HUES6 (cell line): ENCODE measurements around the gene DMD.
A peak's percentile ranks its signal among the peaks of the same experiment; 100 is the strongest.

Experiments used
- H3K27ac ChIP-seq: 2 replicates; pipeline ENCODE4 v1.7.0; 2013; ENCODE audit warnings: low read depth, mild to moderate bottlenecking, low read length, inconsistent platforms
- H3K27me3 ChIP-seq: 2 replicates; pipeline ENCODE4 v1.6.1; 2013; ENCODE audit warnings: low read length; ENCODE audit not compliant: control insufficient read depth, insufficient read depth
- H3K36me3 ChIP-seq: 2 replicates; pipeline ENCODE4 v1.6.1; 2013; ENCODE audit warnings: low read length; ENCODE audit not compliant: control insufficient read depth, insufficient read depth
- H3K4me1 ChIP-seq: 2 replicates; pipeline ENCODE4 v1.6.1; 2013; ENCODE audit warnings: low read length; ENCODE audit not compliant: control insufficient read depth, insufficient read depth
- H3K4me3 ChIP-seq: 2 replicates; pipeline ENCODE4 v1.5.1; 2013; ENCODE audit warnings: low read depth, low read length
- H3K9ac ChIP-seq: one replicate; pipeline ENCODE4 v1.6.1; 2013; ENCODE audit warnings: mild to moderate bottlenecking, low read length
- H3K9me3 ChIP-seq: 2 replicates; pipeline ENCODE4 v1.6.1; 2013; ENCODE audit warnings: low read depth, low read length; ENCODE audit not compliant: control insufficient read depth, insufficient read depth

Gene DMD

DNA sequence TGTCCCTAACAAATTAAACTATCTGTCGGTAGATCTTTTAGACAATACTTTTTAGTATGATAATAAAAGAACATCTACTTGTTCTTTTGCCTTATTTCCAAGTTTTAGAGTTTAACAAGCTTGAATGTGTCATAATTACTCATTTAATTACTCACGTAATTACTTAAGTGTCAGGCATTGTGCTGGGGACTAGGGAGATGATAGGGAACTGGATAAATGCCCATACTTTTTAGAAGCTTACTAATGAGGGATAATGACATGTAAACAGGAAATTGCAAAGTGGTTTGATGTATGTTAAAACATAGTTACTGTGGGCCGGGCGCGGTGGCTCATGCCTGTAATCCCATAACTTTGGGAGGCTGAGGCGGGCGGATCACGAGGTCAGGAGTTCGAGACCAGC, 158.3 kb downstream of the DMD start:
- no peaks in the 10 kb centered on the region for H3K4me1 ChIP-seq
- H3K27me3 ChIP-seq: no peaks in the 10 kb centered on the region; the same call in 1 of the 2 replicates
- no peak overlapping the region for H3K27ac ChIP-seq

DNA sequence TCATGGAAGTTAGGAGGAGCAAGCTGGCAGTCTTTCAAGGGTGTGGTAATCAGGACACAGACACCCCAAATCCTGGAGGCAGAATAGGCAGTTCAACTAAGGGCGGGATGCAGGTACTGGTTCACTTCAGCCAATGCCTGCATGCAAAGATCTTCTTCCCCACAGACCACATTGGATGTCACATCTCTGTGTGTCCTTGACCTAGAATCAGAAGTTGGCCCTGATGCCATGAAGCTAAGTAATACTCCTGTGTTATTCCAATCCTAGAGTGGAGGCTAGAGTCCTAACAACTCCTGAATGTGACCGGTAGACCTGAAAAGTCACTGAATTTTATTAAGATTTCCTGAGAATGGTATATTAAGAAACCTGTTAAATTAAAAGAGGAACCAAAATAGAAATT, 165.5 kb downstream of the DMD start:
- Histone ChIP-seq H3K9ac (no peak overlapping the region), H3K27me3 (no peaks in the 10 kb centered on the region), H3K9me3 (peaks cover 22% of the 10 kb centered on the region; the same call in 1 of the 2 replicates), H3K4me3 (no peak overlapping the region), H3K4me1 (peaks cover 4% of the 10 kb centered on the region; the same call in 1 of the 2 replicates), H3K27ac (no peak overlapping the region), H3K36me3 (peaks cover 3% of the 10 kb centered on the region; the same call in 1 of the 2 replicates)

More for the DNA sequence above, 158.3 kb downstream of the DMD start:
- Histone ChIP-seq H3K4me3 (no peak overlapping the region), H3K9me3 (peaks cover 3% of the 10 kb centered on the region; the same call in 1 of the 2 replicates), H3K36me3 (no peaks in the 10 kb centered on the region; the same call in 1 of the 2 replicates), H3K9ac (no peak overlapping the region)

DNA sequence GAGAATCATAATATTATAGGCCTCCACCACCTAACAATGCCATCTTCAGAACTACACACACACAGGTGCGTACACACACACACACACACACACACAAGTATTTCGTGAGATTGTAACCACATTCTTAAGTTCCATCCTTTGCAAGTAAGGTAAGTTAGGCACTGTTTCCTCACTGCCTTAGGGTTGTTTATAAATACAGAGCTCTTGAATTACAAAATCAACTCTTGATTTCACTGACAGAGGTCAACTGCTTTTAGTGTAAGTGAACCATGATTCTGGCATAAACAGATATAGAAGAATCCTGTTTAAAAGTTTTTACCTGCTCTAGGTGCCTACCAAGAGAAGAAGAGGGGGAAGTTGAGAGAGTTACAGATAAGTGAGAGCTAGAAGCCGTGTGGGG, 166.1 kb downstream of the DMD start:
- peaks cover 4% of the 10 kb centered on the region; the same call in 1 of the 2 replicates for H3K4me1 ChIP-seq
- H3K9me3 ChIP-seq: peaks cover 25% of the 10 kb centered on the region; the same call in 1 of the 2 replicates
- no peak overlapping the region for H3K27ac ChIP-seq

DNA sequence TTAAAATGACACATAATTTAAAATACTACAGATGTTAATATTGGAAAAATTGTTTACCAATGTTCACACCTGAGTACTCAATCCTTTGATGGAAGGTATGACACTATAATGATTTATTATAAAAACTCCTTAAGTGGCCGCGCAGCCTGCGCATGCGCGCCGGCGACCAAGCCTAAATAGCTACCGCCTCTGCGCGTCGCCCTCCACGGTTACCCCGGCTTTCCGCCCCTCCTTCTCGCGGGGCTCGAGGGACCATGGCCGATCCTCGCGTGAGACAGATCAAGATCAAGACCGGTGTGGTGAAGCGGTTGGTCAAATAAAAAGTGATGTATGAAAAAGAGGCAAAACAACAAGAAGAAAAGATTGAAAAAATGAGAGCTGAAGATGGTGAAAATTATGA, 170.2 kb downstream of the DMD start:
- no peak overlapping the region for H3K4me3 ChIP-seq
- H3K27ac ChIP-seq: no peak overlapping the region
- peaks cover 3% of the 10 kb centered on the region; the same call in 1 of the 2 replicates for H3K36me3 ChIP-seq
- no peak overlapping the region for H3K9ac ChIP-seq
- H3K27me3 ChIP-seq: no peaks in the 10 kb centered on the region; the same call in 1 of the 2 replicates
- H3K9me3 ChIP-seq: peaks cover 27% of the 10 kb centered on the region; the same call in 1 of the 2 replicates
- H3K4me1 ChIP-seq: peaks cover 4% of the 10 kb centered on the region; the same call in 1 of the 2 replicates

More for the DNA sequence above, 166.1 kb downstream of the DMD start:
- no peak overlapping the region for H3K9ac ChIP-seq
- H3K4me3 ChIP-seq: no peak overlapping the region
- H3K36me3 ChIP-seq: peaks cover 3% of the 10 kb centered on the region; the same call in 1 of the 2 replicates
- H3K27me3 ChIP-seq: no peaks in the 10 kb centered on the region

DNA sequence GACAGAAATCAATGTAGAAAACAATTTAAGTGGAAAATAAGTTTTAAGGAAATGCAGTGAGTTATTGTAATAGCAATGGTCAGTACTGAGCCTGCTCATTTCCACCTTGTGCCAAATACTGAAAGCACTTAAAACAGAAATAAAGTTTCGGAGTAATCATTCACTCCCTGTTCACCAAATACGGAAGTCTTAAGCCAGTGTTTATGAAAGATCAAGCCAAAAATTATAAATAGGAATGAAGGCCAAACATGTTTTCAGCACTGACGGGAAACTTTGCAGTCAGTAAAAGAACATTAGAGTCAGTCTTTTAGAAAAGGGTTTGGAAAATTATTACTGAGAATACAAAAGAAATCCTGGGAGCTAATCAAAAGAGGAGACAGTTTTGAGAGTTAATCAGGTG, 178.6 kb downstream of the DMD start:
- no peak overlapping the region for H3K27ac ChIP-seq
- no peaks in the 10 kb centered on the region for H3K36me3 ChIP-seq
- no peak overlapping the region for H3K9ac ChIP-seq
- no peak overlapping the region for H3K4me3 ChIP-seq
- no peaks in the 10 kb centered on the region; the same call in 1 of the 2 replicates for H3K9me3 ChIP-seq
- H3K27me3 ChIP-seq: no peaks in the 10 kb centered on the region; the same call in 1 of the 2 replicates
- no peaks in the 10 kb centered on the region for H3K4me1 ChIP-seq

DNA sequence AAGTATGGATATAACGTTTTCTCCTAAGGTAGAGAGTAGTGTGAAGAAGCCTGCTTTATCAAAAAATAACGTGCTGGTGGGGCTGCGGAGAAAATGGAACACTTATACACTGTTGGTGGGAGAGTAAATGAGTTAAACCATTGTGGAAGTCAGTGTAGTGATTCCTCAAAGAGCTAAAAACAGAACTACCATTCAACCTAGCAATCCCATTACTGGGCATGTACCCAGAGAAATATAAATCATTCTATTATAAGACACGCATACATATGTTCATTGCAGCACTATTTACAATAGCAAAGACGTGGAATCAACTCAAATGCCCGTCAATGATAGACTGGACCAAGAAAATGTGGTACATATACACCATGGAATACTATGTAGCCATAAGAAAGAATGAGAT, 196.4 kb downstream of the DMD start:
- no peak overlapping the region for H3K4me3 ChIP-seq

DNA sequence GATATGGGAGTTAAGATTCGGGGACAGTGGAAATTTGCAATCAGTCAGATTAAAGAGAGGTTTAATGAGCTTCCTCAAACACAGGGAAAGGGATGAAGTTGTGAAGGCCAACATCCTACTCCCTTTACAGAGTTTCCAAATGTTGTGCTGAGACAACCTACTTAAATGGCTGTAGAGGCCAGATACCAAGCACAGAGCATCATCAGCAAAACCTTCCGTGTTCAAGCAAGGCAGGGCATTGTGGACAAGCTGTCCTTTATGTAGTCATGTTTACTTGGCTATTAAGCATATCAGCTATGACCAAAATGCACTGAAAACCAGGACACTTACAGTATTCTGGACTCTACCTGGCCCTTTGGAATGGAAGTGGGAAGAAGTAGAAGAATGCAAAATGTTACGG, 197.3 kb downstream of the DMD start:
- Histone ChIP-seq H3K36me3 (no peaks in the 10 kb centered on the region; the same call in 1 of the 2 replicates), H3K4me1 (peaks cover 5% of the 10 kb centered on the region; the same call in 1 of the 2 replicates), H3K27ac (no peak overlapping the region), H3K27me3 (no peaks in the 10 kb centered on the region), H3K9me3 (0 out of 2 replicates have a peak, but pooled peaks cover 6% of the 10 kb centered on the region), H3K4me3 (no peak overlapping the region), H3K9ac (no peak overlapping the region)

More for the DNA sequence above, 196.4 kb downstream of the DMD start:
- Histone ChIP-seq H3K9me3 (0 out of 2 replicates have a peak, but pooled peaks cover under 1% of the 10 kb centered on the region), H3K9ac (no peak overlapping the region), H3K36me3 (no peaks in the 10 kb centered on the region; the same call in 1 of the 2 replicates), H3K27me3 (no peaks in the 10 kb centered on the region), H3K4me1 (peaks cover 5% of the 10 kb centered on the region; the same call in 1 of the 2 replicates), H3K27ac (no peak overlapping the region)

DNA sequence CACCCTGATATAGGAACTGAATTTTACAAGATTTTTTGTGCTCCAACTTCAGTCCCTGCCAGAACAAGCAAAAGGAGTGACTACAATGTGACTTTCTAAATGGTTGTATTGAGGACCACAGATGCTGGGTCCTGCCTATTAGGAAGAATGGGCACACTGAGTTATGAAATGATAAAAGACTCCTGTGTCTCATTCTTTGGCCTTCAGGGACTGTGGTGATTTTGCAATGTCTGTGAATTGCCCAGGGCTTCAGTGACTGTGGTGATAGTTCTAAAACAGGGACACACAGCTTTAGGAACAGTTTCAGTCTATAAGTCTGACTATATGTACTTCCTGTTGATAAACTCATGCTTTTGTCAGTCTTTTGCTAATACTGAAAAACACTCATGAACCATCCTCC, 210.2 kb downstream of the DMD start:
- Histone ChIP-seq H3K4me1 (no peaks in the 10 kb centered on the region), H3K9me3 (no peaks in the 10 kb centered on the region), H3K36me3 (no peaks in the 10 kb centered on the region; the same call in 1 of the 2 replicates), H3K9ac (no peak overlapping the region), H3K27me3 (no peaks in the 10 kb centered on the region; the same call in 1 of the 2 replicates), H3K4me3 (no peak overlapping the region), H3K27ac (no peak overlapping the region; the same call in 1 of the 2 replicates)

DNA sequence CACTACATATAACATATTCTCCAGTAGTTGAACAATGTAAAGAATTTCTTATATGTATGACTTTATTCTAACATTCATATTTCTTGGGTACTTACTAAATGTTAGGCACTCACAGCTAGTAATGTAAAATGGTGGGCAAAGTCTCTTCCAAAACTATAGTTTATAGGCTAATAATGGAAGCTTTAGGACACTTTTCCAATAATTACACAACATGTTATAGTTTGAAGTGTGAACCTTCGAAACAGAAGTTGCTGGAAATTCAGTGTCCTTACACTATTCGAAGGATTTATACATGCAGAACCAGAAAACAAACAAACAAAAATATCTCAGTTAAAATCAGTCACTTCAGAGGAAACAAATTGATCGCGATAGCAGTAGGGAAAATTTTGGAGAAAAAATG, 212.6 kb downstream of the DMD start:
- Histone ChIP-seq H3K4me1 (no peaks in the 10 kb centered on the region), H3K4me3 (no peak overlapping the region), H3K36me3 (no peaks in the 10 kb centered on the region), H3K9me3 (no peaks in the 10 kb centered on the region), H3K27me3 (no peaks in the 10 kb centered on the region; the same call in 1 of the 2 replicates), H3K27ac (no peak overlapping the region), H3K9ac (no peak overlapping the region)

DNA sequence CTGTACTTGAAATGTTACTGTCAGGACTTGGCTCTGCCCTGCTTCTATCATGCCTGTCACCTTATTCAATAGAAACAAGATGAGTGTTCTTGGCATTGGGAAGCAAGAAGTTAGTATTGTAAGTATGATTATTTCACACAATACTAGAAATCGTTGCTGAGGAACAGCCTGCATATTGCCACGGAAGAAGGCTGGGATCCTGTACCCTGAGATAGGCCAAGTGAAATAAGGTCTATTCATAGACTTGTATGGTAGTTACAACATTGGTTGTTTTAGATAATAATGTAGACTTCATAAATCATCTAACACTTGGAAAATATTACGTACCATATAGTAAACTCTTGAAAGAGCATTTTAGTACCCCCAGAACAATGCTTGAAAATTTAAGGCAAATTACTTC, 215.9 kb downstream of the DMD start:
- H3K9me3 ChIP-seq: no peaks in the 10 kb centered on the region
- no peak overlapping the region for H3K9ac ChIP-seq
- H3K27me3 ChIP-seq: no peaks in the 10 kb centered on the region; the same call in 1 of the 2 replicates
- H3K27ac ChIP-seq: no peak overlapping the region
- no peaks in the 10 kb centered on the region; the same call in 1 of the 2 replicates for H3K4me1 ChIP-seq
- no peaks in the 10 kb centered on the region for H3K36me3 ChIP-seq
- no peak overlapping the region for H3K4me3 ChIP-seq

DNA sequence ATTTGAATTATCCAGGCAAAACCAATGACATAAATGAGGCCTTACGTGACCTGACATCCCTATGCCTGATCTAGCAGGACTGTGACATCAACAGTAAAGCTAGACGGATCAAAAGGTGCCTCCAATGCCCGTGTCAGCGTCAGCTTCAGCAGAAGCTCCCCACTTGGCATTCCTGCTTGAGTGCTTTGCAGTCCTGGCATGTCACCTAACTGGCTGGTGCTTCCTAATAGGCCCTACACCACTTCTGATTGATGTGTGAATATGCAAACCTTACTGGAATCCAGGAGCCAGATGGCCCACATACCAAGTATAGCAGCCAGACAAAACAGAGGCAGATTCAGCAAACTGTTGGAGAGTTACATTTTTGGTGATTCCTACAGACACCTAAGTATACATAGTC, 224.2 kb downstream of the DMD start:
- Histone ChIP-seq H3K36me3 (no peaks in the 10 kb centered on the region), H3K27ac (peak overlapping the region; percentile 60; the same call in 1 of the 2 replicates), H3K4me3 (no peak overlapping the region), H3K9me3 (no peaks in the 10 kb centered on the region), H3K4me1 (peaks cover 10% of the 10 kb centered on the region), H3K9ac (no peak overlapping the region), H3K27me3 (peaks cover 3% of the 10 kb centered on the region; the same call in 1 of the 2 replicates)
